ENCODE data around the gene PLEKHM3. TPM values are rescaled to one million over a fixed set of nuclear protein-coding genes. Genes with fewer than 3 reads are reported as not detected.

Gene PLEKHM3
- total RNA-seq, 3 donors from 2014 or later (not counting 1 experiment from before 2014, with no cell fraction given), result 21.7 to 27.7 (median 26.3) TPM

GRCh38 chr2:207939342-207940108 is 85.8 kb downstream of the PLEKHM3 start:
- intact Hi-C loops (cut with micrococcal nuclease), result no loop called here
- 93% methylated on average over 8 of the region's 8 CpGs for WGBS (ENCODE audit: insufficient coverage)
- H3K36me3 Mint-ChIP-seq, result no peaks in the 10 kb centered on the region
- no peaks in the 10 kb centered on the region for H3K9me3 Mint-ChIP-seq
- Histone ChIP-seq H3K27me3 (ENCODE audit: control insufficient read depth, insufficient read depth, low read length) (no peaks in the 10 kb centered on the region), H3K9me3 (ENCODE audit: control insufficient read depth, insufficient read depth, low read length) (no peaks in the 10 kb centered on the region), H3K36me3 (ENCODE audit: control insufficient read depth, insufficient read depth, low read length) (no peaks in the 10 kb centered on the region), H3K27ac (ENCODE audit: low read length) (no peak overlapping the region), H3K4me1 (ENCODE audit: control insufficient read depth, insufficient read depth, low read length) (no peaks in the 10 kb centered on the region), H3K4me3 (ENCODE audit: low read length) (no peak overlapping the region)
- no peak for DNase-seq
- no peak overlapping the region for H3K4me3 Mint-ChIP-seq
- H3K4me1 Mint-ChIP-seq, result peaks cover 0 to 14% of the 10 kb centered on the region in 2 donors
- no peak for ATAC-seq
- no peak for TF ChIP-seq CTCF (IDR thresholded peaks at IDR 0.05)
- H3K27me3 Mint-ChIP-seq (ENCODE audit: low read depth in 2 of 2), result no peaks in the 10 kb centered on the region
- no peak overlapping the region for H3K27ac Mint-ChIP-seq

- peaks cover 0 to 14% of the 10 kb centered on the region in 2 donors for H3K4me1 Mint-ChIP-seq
- Histone ChIP-seq H3K4me1 (ENCODE audit: control insufficient read depth, insufficient read depth, low read length) (no peaks in the 10 kb centered on the region), H3K9me3 (ENCODE audit: control insufficient read depth, insufficient read depth, low read length) (no peaks in the 10 kb centered on the region), H3K36me3 (ENCODE audit: control insufficient read depth, insufficient read depth, low read length) (no peaks in the 10 kb centered on the region), H3K27me3 (ENCODE audit: control insufficient read depth, insufficient read depth, low read length) (no peaks in the 10 kb centered on the region), H3K27ac (ENCODE audit: low read length) (no peak overlapping the region), H3K4me3 (ENCODE audit: low read length) (no peak overlapping the region)
- DNase-seq, result no peak
- H3K4me3 Mint-ChIP-seq, result no peak overlapping the region
- ATAC-seq, result no peak
- no peaks in the 10 kb centered on the region for H3K36me3 Mint-ChIP-seq
- no peak overlapping the region for H3K27ac Mint-ChIP-seq
- H3K27me3 Mint-ChIP-seq (ENCODE audit: low read depth in 2 of 2), result no peaks in the 10 kb centered on the region
- TF ChIP-seq CTCF (IDR thresholded peaks at IDR 0.05), result no peak
- no peaks in the 10 kb centered on the region for H3K9me3 Mint-ChIP-seq
- intact Hi-C loops (cut with micrococcal nuclease), result no loop called here
- 94% methylated on average over 3 of the region's 4 CpGs for WGBS (ENCODE audit: insufficient coverage)
These were observed 86.4 kb downstream of the PLEKHM3 start for GRCh38 chr2:207938886-207939285.

- no peaks in the 10 kb centered on the region for H3K9me3 ChIP-seq (ENCODE audit: control insufficient read depth, insufficient read depth, low read length)
- ATAC-seq (no peak), DNase-seq (no peak)
- H3K9me3 Mint-ChIP-seq, result no peaks in the 10 kb centered on the region
- no peak for TF ChIP-seq CTCF (IDR thresholded peaks at IDR 0.05)
- no peak overlapping the region for H3K27ac Mint-ChIP-seq
- no peak overlapping the region for H3K4me3 ChIP-seq (ENCODE audit: low read length)
- H3K27me3 Mint-ChIP-seq (ENCODE audit: low read depth in 2 of 2), result no peaks in the 10 kb centered on the region
- no peak overlapping the region for H3K4me3 Mint-ChIP-seq
- H3K36me3 ChIP-seq (ENCODE audit: control insufficient read depth, insufficient read depth, low read length), result no peaks in the 10 kb centered on the region
- intact Hi-C loops (cut with micrococcal nuclease), result no loop called here
- peaks cover 0 to 14% of the 10 kb centered on the region in 2 donors for H3K4me1 Mint-ChIP-seq
- H3K27ac ChIP-seq (ENCODE audit: low read length), result no peak overlapping the region
- H3K36me3 Mint-ChIP-seq, result no peaks in the 10 kb centered on the region
- 98% methylated on average over 2 of the region's 4 CpGs for WGBS (ENCODE audit: insufficient coverage)
- H3K4me1 ChIP-seq (ENCODE audit: control insufficient read depth, insufficient read depth, low read length), result no peaks in the 10 kb centered on the region
- no peaks in the 10 kb centered on the region for H3K27me3 ChIP-seq (ENCODE audit: control insufficient read depth, insufficient read depth, low read length)
These were observed 86.9 kb downstream of the PLEKHM3 start for GRCh38 chr2:207938415-207938814.

- Mint-ChIP-seq H3K27me3 (ENCODE audit: low read depth in 2 of 2) (no peaks in the 10 kb centered on the region), H3K36me3 (no peaks in the 10 kb centered on the region), H3K27ac (no peak overlapping the region), H3K4me1 (peaks cover 0 to 12% of the 10 kb centered on the region in 2 donors), H3K4me3 (no peak overlapping the region), H3K9me3 (no peaks in the 10 kb centered on the region)
- DNase-seq (no peak), ATAC-seq (no peak)
- H3K27ac ChIP-seq (ENCODE audit: low read length), result no peak overlapping the region
- intact Hi-C loops (cut with micrococcal nuclease), result no loop called here
- no peak for TF ChIP-seq CTCF (IDR thresholded peaks at IDR 0.05)
- no peak overlapping the region for H3K4me3 ChIP-seq (ENCODE audit: low read length)
- no peaks in the 10 kb centered on the region for H3K27me3 ChIP-seq (ENCODE audit: control insufficient read depth, insufficient read depth, low read length)
- 80% methylated on average over 1 of the region's 2 CpGs for WGBS (ENCODE audit: insufficient coverage)
- H3K9me3 ChIP-seq (ENCODE audit: control insufficient read depth, insufficient read depth, low read length), result no peaks in the 10 kb centered on the region
- H3K36me3 ChIP-seq (ENCODE audit: control insufficient read depth, insufficient read depth, low read length), result no peaks in the 10 kb centered on the region
- H3K4me1 ChIP-seq (ENCODE audit: control insufficient read depth, insufficient read depth, low read length), result no peaks in the 10 kb centered on the region
These were observed 87.5 kb downstream of the PLEKHM3 start for GRCh38 chr2:207937823-207938222.

All from natural killer cell (primary cell).